ACHN (cell line): ENCODE data around the gene CA5B.
"Not testable (repeated sequence)": the region's sequence is repeated elsewhere in the genome, so short reads cannot be mapped to it uniquely, and the experiment has no call there.

Experiments
- DNase-seq: peaks from one replicate; pipeline ENCODE4 v3.0.0-alpha.2; 2015
- in situ Hi-C: cut with HindIII; loops from 2 replicates; pipeline ENCODE4 v1.10.0; 2017; ENCODE audit warnings: low sequenced_read_pairs, low pct_ligation_motif_present, low pct_unique_long_range_greater_than_20kb

The CA5B gene, protein sequence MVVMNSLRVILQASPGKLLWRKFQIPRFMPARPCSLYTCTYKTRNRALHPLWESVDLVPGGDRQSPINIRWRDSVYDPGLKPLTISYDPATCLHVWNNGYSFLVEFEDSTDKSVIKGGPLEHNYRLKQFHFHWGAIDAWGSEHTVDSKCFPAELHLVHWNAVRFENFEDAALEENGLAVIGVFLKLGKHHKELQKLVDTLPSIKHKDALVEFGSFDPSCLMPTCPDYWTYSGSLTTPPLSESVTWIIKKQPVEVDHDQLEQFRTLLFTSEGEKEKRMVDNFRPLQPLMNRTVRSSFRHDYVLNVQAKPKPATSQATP

DNA sequence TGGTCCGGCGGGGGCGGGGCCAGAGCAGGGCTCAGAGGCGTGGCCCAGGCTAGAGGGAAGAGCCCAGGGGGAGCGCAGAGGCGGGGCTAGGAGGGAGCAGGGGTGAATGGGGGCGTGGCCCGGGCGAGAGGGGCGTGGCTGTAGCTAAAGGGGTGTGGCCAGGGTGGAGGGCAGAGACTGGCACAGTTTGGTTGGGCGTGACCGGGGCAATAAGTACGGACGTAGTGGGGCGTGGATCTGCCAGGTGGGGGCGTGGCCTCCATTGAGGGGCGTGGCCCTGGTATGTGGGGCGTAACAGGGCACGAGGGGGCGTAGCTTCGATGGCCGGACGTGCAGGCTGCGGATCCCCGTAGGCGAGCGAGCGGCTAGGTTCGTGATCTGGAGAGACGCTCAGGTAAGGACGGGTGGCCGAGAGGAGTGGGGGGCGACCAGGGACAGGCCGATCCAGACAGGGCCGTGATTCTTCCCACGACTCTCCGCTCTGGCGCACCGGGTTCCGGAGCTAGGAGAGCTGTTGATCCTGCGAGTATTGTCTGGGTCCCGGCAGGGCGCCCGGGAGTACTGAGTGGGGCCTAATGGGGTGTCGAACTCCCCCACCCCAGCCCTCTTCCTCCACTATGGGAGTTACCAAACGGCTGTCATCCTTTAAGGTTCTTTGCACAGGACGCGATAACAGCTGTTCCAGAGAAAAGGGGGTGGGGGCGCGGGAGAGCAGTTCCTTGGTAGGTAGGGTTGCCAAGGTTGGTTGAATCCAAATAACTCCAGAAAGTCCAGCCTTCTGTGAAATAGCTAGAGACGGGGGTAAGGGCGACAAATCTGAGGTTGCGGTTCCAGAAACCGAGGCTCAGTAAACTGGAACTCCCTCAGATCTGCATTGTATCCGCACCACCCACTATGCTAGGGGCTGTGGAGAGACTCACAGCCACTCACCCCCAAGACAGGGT lies at the start of gene CA5B:
CA5B (plus strand) TSS at position 312 of the 944 bp plus-strand sequence. CDS start 11,754 bp downstream, outside the sequence.
- DNase-seq: peak; percentile 82
- in situ Hi-C loops: no loop called here

DNA sequence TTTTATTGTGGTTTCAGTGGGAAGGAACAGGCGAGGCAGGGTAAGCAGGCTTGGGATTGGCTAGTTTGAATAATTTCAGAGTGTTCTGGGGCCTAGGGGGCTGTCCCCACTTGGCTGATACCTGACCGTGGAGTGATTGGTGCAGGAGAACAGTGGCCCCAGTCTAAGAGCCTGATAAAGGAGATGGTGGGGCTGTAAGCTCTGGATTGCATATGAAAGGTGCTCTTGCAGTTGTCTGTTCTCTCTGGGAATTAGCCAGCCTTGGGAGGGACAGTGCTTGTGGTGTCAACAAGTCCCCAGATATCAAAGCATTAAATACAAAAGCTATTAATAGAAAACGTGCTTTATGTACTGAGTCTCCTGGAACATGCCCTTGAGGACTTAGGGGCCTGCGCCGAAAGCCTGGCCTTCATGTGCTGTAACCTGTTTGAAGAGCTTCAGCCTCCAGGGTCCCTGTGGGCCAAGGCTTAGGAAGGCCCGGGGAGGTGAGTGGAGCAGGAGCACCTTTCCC lies 43.1 kb upstream of the CA5B start:
- in situ Hi-C loops: no loop called here
- no peak for DNase-seq

DNA sequence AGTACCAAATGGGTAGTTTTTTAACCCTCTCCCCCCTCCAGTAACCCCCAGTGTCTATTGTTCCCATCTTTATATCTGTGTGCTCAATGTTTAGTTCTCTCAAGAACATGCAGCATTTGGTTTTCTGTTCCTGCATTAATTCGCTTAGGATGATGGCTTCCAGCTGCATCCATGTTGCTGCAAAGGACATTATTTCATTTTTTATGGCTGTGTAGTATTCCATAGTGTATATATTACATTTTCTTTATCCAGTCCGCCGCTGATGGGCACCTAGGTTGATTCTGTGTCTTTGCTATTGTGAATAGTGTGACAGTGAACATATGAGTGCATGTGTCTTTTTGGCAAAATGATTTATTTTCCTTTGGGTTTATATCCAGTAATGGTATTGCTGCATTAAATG lies 41.6 kb upstream of the CA5B start:
- in situ Hi-C loops: no loop called here
- DNase-seq: no peak

DNA sequence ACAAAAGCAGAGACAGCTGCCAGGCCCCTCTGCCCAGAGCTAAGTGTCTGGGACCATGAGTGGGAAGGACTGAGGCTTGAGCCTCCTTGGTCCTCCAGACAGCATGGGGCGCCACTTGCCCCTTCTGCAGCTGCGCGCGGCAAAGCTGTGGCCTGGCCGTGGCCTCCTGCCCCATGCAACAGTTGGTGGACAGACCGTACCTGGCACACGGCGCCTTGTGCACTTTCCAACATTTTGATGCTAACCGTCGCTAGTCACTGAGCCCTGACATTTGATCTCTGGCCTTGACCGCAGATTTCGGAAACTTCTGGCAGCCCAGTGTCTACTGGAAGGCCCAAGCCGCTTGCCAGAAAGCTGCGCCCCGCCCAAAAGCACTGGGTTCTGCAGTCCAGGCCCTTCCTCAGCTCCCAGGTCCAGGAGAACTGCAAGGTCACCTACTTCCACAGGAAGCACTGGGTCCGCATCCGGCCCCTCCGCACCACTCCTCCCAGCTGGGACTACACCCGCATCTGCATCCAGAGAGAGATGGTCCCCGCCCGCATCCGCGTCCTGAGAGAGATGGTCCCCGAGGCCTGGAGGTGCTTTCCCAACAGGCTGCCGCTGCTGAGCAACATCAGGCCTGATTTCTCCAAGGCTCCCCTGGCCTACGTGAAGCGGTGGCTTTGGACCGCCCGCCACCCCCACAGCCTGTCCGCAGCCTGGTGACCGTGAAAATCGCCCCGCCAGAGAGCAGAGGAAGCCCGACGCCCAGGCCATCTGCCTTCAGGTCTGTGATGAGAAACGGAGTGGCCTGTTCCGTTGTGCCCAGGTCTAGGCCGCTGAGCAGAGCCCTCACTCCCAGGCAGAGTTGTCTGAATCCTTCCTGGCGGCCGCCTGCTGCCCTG lies 35.3 kb upstream of the CA5B start:
- no peak for DNase-seq
- in situ Hi-C loops: no loop called here

DNA sequence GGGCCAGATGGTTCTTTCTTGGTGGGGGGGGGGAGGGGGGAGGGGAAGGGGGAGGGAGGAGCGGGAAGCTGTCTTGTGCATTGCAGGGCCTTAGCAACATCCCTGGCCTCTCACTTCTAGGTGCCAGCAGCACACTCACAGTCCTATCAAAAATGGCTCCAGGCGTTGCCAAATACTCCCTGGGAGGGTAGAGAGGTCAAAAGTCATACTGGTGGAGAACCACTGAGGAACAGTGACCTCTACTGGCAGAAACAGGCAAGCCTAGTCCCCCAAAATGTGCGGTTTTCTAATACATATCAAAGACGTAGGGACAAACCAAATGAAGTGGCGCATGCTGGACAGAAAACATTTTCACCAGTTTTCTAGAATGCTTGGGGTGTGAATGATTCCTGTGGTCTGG lies 34.3 kb upstream of the CA5B start:
- in situ Hi-C loops, DNase-seq: not testable (repeated sequence)

DNA sequence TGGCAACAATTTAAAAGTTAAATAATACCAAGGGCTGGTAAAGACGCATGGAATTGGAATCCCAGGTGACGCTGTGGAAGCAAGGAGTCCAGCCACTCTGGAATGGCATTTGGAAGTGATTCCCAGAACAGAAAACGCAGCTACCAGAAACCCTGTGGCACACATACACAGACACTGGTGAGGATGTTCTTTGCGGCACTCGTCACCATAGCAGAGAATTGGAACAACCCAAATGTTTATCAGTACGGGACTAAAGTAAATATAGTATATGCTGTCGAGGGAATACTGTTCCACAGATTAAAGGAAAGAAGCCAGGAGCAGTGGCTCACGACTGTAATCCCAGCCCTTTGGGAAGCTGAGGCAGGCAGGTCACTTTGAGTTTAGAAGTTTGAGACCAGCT lies 33.8 kb upstream of the CA5B start:
- DNase-seq, in situ Hi-C loops: not testable (repeated sequence)

DNA sequence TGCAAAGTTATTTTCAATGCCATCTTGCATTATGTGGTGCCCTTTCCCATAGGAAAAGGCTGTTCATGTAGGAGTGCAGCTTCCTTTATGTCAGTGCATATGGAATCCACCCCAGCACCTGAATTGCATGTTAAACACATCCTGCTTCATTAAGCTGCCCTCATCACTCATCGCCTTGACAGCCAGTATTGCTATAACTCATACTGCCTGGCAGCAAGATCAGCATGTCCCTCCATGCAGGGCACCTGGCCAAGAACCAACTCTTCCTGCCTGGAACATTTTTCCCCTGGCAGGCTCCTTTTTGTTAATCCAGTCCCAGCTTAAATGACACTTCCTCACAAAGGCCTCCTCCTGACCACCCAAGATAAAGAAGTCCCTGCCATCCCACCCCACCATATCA lies 23.5 kb upstream of the CA5B start:
- in situ Hi-C loops: no loop called here
- no peak for DNase-seq

DNA sequence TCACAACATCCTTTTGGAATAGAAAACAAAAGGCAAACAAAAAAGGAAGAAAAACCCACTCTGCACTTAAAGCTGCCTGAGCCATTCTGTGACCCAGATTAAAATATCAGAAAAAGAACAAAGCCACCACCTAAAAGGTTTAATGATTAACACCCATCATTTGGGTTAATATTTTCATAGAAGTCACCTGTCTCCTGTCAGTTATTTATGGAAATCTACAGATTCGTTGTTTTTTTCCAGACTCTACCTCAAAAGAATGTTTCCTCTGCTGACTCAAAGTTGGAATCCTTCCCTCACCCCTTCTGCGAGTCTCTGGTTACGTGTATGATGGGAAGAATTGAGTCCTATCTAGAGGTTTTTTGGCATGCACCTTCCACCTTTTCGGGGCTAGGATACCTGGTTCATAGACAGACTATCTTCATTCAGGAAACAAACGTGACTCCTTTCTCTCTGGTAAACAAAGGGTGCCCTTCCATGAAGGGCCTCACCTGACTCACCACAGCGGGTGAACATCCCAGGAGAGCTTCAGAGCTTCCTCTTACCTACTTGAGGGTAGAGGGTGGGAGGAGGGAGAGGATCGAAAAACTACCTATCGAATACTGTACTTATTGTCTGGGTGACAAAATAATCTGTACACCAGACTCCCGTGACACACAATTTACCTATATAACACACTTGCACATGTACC lies 19.6 kb upstream of the CA5B start:
- in situ Hi-C loops: no loop called here

DNA sequence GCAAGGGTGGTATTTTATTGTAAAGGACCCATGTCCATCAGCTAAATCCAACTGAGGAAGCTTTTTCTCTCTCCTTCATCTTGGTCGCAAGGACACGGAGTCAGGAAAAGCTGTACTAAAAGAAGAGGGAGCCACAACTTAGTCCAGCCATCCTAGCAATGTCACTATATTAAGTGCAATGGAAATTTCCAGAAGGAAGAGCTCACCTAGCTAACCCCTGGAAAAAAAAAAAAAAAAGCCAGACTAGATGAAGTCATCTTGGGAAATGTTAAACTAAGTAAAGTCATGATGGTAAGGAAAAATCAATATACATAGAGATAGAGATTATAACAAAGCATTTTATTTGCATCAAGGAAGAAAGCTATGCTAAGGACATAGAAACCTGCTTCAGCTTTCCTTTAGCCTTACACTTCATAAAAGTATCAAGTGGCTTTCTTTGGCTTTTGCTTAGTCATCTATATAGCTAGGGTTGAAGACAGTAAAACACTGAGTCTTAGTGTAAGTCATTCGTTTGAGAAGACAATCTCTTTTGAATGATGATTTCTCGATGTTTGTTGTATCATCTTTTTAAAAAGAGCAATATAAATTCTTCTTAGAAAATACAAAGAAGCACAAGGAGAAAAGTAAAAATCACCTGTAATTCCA lies 18.6 kb upstream of the CA5B start:
- no peak for DNase-seq
- in situ Hi-C loops: no loop called here

More for the DNA sequence above, 19.6 kb upstream of the CA5B start:
- DNase-seq: no peak

DNA sequence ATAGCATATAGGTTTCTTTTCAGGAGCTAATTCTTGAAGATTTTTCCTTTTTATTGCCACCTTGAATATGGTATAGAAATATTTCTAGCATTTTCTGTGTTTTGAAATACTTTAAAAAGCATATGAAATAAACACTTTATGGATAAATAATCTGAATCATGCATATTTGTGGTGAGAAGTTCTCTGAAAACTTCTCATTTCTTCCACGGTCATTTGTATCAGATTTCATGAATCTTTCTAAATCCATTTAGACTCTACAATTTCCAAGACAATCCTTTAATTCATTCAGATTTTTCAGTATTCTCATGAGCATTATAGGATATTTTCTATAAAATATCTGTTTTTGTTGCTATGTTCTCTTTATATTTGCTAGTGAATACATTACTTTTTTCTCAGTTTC lies 16.2 kb upstream of the CA5B start:
- in situ Hi-C loops: no loop called here
- DNase-seq: no peak

DNA sequence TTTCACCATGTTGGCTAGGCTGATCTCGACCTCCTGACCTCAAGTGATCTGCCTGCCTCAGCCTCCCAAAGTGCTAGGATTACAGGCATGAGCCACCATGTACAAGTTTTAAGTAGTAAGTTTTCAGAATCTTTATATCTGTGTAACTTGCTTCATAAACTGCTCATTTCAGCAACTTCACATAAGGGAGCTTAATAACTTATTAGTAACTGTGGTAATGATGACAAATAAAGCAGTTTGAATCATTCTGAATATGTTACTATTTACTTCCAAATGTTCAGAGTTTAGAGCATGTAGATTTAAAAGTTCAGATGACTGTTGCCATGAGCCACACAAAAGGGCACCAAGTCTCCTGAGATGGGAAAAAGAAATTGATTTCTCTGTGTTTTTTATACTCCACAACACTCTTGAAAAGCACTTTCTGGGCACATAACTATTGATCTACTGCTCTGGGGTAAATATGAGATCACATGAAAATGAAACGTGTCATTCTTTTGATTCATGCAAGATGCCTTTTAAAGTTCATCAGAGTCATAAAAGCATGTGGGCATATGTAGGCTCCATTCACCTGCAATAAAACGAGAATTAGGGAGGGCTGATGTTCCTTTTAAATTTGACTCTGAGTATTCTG lies 14.1 kb upstream of the CA5B start:
- in situ Hi-C loops: no loop called here
- no peak for DNase-seq

DNA sequence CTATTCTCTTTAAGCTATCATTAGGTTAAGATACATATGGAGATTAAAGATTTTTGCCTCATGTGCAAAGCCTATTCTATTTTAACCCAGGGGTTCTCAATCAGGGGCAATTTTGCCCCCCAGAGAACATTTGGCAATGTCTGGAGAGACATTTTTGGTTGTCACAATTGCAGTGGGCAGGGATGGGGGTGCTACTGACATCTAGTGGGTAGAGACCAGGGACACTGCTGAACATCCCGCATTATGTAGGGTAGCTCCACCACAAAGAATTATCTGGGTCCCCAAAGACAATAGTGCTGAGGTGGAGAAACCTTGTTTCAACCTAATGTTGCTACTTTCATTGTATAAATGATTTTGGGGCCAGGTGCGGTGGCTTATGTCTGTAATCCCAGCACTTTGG lies 13.2 kb upstream of the CA5B start:
- in situ Hi-C loops: no loop called here
- no peak for DNase-seq

DNA sequence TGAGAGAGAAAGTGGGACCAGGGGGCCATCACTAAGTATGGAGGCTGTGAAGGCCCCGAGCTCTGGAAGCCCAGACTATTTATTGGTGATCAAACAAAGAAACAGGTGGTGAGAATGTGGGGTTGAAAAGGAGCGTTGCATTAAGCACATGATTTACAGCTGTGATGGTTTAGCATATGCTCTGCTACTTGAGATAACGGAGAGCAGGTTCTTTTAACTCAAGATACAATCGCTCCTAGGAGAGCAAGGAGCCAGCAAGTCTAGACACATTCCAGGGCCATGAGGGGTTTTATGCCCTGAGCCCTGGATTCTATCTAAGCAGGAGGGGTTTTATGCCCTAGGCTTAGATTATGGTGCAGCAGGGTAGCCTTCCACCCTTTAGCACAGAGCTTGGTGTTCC lies 6.7 kb upstream of the CA5B start:
- in situ Hi-C loops, DNase-seq: not testable (repeated sequence)

DNA sequence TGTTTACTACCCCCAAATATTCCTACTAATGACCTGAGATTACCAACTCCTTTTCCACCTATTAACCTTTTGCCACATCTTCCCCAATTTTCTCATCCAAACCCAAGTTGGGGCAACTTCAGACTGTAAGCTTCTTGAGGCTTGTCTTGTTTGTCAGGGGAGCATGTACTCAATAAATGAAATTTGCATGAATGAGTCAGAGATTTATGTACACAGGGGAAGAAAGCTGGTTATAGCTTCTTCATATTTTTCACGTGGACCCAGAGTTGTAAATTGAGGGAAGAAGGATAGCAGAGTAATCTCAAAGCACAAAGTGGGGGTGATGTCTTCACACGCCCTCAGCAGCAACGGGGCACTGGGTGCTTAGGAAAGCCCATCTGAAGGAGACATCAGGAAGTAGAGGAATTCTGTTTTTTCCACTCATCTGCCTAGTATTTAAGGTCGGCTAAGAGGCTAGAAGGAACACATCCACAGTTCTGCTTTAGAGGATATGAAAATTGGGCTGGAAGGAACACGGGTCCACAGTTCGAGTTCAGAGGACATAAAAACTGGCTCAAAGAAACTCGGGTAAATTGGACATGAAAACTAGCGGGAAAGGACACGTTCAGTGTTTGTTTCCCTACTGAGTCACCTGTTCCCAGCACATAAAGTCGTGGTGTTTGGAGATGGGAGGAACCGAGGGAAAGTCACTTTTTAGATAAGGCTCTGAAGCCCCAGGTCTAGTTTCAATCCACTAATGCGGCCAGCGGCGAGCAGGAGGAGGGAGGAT lies 696 bp upstream of the CA5B start:
- DNase-seq: peak; percentile 1
- in situ Hi-C loops: no loop called here

DNA sequence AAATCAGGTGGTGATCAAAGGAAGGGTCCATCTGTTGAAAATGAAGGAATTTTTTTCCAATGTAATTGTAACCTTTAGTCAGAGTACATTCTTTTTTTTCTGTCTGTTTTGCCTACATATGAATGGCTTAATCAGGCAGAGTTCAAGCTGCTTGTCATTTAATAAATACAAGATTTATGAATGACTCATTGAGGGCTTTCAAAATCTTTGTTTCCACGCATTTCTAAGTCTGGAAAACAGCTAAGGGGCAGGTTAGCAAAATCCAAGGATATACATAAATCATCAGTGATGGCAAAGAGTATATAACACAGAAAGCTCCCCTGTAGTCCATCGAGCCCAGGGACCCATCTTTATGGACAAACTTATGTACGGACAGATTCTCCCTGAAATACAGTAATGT lies 1.8 kb downstream of the CA5B start:
- in situ Hi-C loops: no loop called here
- no peak for DNase-seq

DNA sequence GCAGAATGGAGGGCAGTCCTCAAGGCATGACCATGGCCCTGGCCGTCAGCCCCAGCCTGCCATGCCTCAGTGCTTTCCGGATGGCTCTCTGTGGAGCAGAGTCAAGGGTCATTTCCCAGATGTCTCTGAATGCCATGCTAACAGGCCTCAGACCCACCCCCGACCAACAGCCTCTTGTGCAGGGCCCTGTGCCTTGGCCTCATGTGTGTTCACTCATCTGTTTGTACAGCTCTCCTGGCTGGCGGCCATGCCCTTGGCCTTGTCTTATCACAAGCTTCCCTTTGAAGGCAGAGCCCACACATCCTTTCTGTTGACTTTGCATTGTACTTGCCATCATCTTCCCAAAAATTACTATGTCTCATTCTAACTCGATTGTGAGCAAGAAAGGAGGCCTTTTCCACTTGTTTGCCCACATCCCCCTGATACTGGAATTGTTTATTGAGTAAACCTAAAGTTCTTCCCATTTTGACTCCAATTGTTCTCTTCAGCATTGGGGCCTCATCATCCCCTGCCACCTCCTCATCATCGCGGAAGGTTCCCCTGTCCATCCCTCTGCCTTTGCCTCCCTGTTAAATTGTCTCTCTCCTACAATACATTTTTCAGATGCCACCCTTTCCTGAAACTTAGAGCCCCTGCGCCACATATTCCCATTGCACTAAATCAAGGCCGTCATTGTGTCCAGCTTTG lies 6.3 kb downstream of the CA5B start:
- in situ Hi-C loops: no loop called here
- DNase-seq: no peak
